RPMI7951 (cell line): Measurements from ENCODE around the gene ABCC4. TPM values are rescaled to one million over a fixed set of nuclear protein-coding genes. Genes with fewer than 3 reads are reported as not detected.
A peak's percentile ranks its signal among the peaks of the same experiment; 100 is the strongest.

ENCODE experiments used
- DNase-seq: peaks from one replicate; pipeline ENCODE4 v3.0.0-alpha.2; 2012; ENCODE audit warnings: low read depth
- total RNA-seq: library from RNA; depleted of rRNA; stranded (reverse); fragments of >200 nt; shearing (Covaris generic); gene quantifications from 2 replicates; pipeline ENCODE4 v1.2.3, GENCODE V29; 2014

Gene ABCC4
- total RNA-seq, 1 experiment from 2014 or later: 6.7 TPM

- no peak for DNase-seq
These were observed 68.1 kb downstream of the ABCC4 start for GRCh38 chr13:95233026-95233635.

- DNase-seq: no peak
These were observed 69.9 kb downstream of the ABCC4 start for GRCh38 chr13:95231393-95231792.

- no peak for DNase-seq
These were observed 71.4 kb downstream of the ABCC4 start for GRCh38 chr13:95229855-95230254.

- DNase-seq: no peak
These were observed 73.1 kb downstream of the ABCC4 start for GRCh38 chr13:95228130-95228529.

GRCh38 chr13:95226932-95227695, 74.1 kb downstream of the ABCC4 start:
- no peak for DNase-seq

GRCh38 chr13:95226476-95226875, 74.8 kb downstream of the ABCC4 start:
- no peak for DNase-seq

GRCh38 chr13:95226050-95226449, 75.2 kb downstream of the ABCC4 start:
- no peak for DNase-seq

- no peak for DNase-seq
These were observed 77.2 kb downstream of the ABCC4 start for GRCh38 chr13:95224064-95224463.

GRCh38 chr13:95222733-95223018, 78.6 kb downstream of the ABCC4 start:
- no peak for DNase-seq

GRCh38 chr13:95221971-95222732, 79.1 kb downstream of the ABCC4 start:
- DNase-seq: no peak

GRCh38 chr13:95220611-95221010, 80.6 kb downstream of the ABCC4 start:
- no peak for DNase-seq

- DNase-seq: no peak
These were observed 83.1 kb downstream of the ABCC4 start for GRCh38 chr13:95217920-95218830.

GRCh38 chr13:95216182-95216581, 85.1 kb downstream of the ABCC4 start:
- no peak for DNase-seq

GRCh38 chr13:95212983-95213850, 88.0 kb downstream of the ABCC4 start:
- peak; percentile 5 for DNase-seq

- DNase-seq: no peak
These were observed 92.1 kb downstream of the ABCC4 start for GRCh38 chr13:95209109-95209508.

GRCh38 chr13:95207769-95208366, 93.4 kb downstream of the ABCC4 start:
- DNase-seq: no peak

GRCh38 chr13:95206116-95206515, 95.1 kb downstream of the ABCC4 start:
- no peak for DNase-seq

- no peak for DNase-seq
These were observed 97.0 kb downstream of the ABCC4 start for GRCh38 chr13:95204231-95204765.

- DNase-seq: no peak
These were observed 99.2 kb downstream of the ABCC4 start for GRCh38 chr13:95201814-95202651.
